HFF-Myc (cell line): ENCODE measurements around the gene TMEM168.

ENCODE experiments used
- DNase-seq: peaks from one replicate; pipeline ENCODE4 v3.0.0-alpha.2; 2011; ENCODE audit warnings: low read depth; ENCODE audit errors: extremely low read depth
- H3K4me3 ChIP-seq: replicated peaks from 2 replicates; pipeline ENCODE4 v1.5.1; 2011; ENCODE audit warnings: low read depth, mild to moderate bottlenecking, control low read depth, low read length
- CTCF ChIP-seq: IDR thresholded peaks from 2 replicates; pipeline ENCODE4 v1.5.1; 2012; ENCODE audit warnings: mild to moderate bottlenecking, low read depth, low read length, control low read depth; ENCODE audit errors: missing control alignments

The TMEM168 gene

GRCh38 chr7:112726076-112726475 lies 64.1 kb downstream of the TMEM168 start:
- TF ChIP-seq CTCF, result no peak
- H3K4me3 ChIP-seq, result no peak overlapping the region
- DNase-seq, result no peak

- H3K4me3 ChIP-seq, result no peak overlapping the region
- peak; percentile 4 for DNase-seq
- TF ChIP-seq CTCF, result no peak
Measured at GRCh38 chr7:112723416-112723815, 66.8 kb downstream of the TMEM168 start.

DNA sequence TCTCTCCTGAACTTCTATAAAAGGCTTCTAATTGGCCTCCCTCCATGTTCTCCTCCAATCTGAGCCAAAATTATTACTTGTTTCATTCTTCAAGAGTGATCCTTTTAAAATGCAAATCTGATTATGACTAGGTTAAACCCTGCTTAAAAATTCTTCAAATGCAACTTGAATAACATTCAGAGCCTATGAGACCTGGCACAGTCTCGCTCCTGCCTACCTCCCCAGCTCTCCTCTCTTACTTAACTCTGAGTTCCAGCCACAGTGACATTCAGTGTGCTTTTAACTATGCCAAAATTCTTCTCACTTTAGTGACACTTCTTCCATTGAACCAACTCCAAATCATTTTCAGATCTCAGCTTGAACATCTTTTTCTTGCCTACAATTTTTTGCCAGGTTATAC lies 68.8 kb downstream of the TMEM168 start:
- DNase-seq, result no peak
- H3K4me3 ChIP-seq, result no peak overlapping the region
- TF ChIP-seq CTCF, result no peak

- TF ChIP-seq CTCF, result no peak
- DNase-seq, result no peak
- no peak overlapping the region for H3K4me3 ChIP-seq
Measured at GRCh38 chr7:112715525-112715924, 74.7 kb downstream of the TMEM168 start.

GRCh38 chr7:112714917-112715316 lies 75.3 kb downstream of the TMEM168 start:
- H3K4me3 ChIP-seq, result no peak overlapping the region
- DNase-seq, result no peak
- TF ChIP-seq CTCF, result no peak
